ENCODE data around the gene MDM1.

GRCh38 chr12:68374307-68374982 is 42.3 kb upstream of the MDM1 start:
- TF ChIP-seq CTCF (IDR thresholded peaks at IDR 0.05; ENCODE audit: poor library complexity) (no peak), EZH2 (IDR thresholded peaks at IDR 0.05; ENCODE audit: borderline replicate concordance) (no peak), EZH2phosphoT487 (IDR thresholded peaks at IDR 0.05; ENCODE audit: low read depth, severe bottlenecking, unreplicated experiment) (no peak)

Measured in hepatocyte (in vitro differentiated cells).